PC-9 (cell line): ENCODE data around the gene PPBP. TPM values are rescaled to one million over a fixed set of nuclear protein-coding genes. Genes with fewer than 3 reads are reported as not detected.

Source experiments
- BruUV-seq: library from RNA; stranded (reverse); fragments of 400-500 nt; replicated peaks from 2 replicates; lab custom pipeline; 2021; lab: Mats Ljungman, UMichigan
- CTCF ChIA-PET: fragments of 300-600 bp; sonication (Branson Sonifier 250); formaldehyde crosslinking; loops from one replicate; lab custom pipeline; 2022; ENCODE audit warnings: antibody characterized with exemption; lab: Charles Lee
- POLR2A ChIA-PET: fragments of 300-600 bp; sonication (Branson Sonifier 250); formaldehyde crosslinking; loops from one replicate; lab custom pipeline; 2022; ENCODE audit warnings: antibody characterized with exemption; ENCODE audit not compliant: unreplicated experiment; lab: Charles Lee
- DNase-seq, 2 experiments: peaks; one replicate each; pipeline versions ENCODE4 v3.0.0 to v3.0.0-alpha.2; 2015 to 2022; ENCODE audit warnings: mixed read lengths in 1 of 2
- H2AFZ ChIP-seq: fragments of 200-600 bp; sonication (generic); 2 replicates; pipeline ENCODE4 v1.8.1; 2017; ENCODE audit warnings: antibody characterized with exemption
- H3F3A ChIP-seq: fragments of 200-600 bp; sonication (generic); 2 replicates; pipeline ENCODE4 v1.8.1; 2017; ENCODE audit warnings: antibody characterized with exemption, mild to moderate bottlenecking, low read depth; ENCODE audit not compliant: insufficient read depth
- H3K27ac ChIP-seq: fragments of 200-600 bp; sonication (generic); 2 replicates; pipeline ENCODE4 v1.6.1; 2016; ENCODE audit warnings: mixed run types
- H3K27me3 ChIP-seq: fragments of 200-600 bp; sonication (generic); 2 replicates; pipeline ENCODE4 v1.6.1; 2016; ENCODE audit warnings: low read depth, mixed run types; ENCODE audit not compliant: insufficient read depth
- H3K36me3 ChIP-seq: fragments of 200-600 bp; sonication (generic); 2 replicates; pipeline ENCODE4 v1.6.1; 2016; ENCODE audit warnings: low read depth, mixed run types
- H3K4me1 ChIP-seq: fragments of 200-600 bp; sonication (generic); replicated peaks from 2 replicates; pipeline ENCODE4 v1.6.1; 2016; ENCODE audit warnings: mixed run types; ENCODE audit not compliant: insufficient read depth
- H3K4me2 ChIP-seq: fragments of 200-600 bp; sonication (generic); 2 replicates; pipeline ENCODE4 v1.6.1; 2017; ENCODE audit warnings: mixed run types
- H3K4me3 ChIP-seq: fragments of 200-600 bp; sonication (generic); 2 replicates; pipeline ENCODE4 v1.6.1; 2016; ENCODE audit warnings: mixed run types
- H3K79me2 ChIP-seq: fragments of 200-600 bp; sonication (generic); 2 replicates; pipeline ENCODE4 v1.6.1; 2017; ENCODE audit warnings: low read depth, mixed run types
- H3K9me2 ChIP-seq: fragments of 200-600 bp; sonication (generic); 2 replicates; pipeline ENCODE4 v1.8.1; 2017; ENCODE audit warnings: mild to moderate bottlenecking; ENCODE audit not compliant: insufficient read depth
- H3K9me3 ChIP-seq: fragments of 200-600 bp; sonication (generic); 2 replicates; pipeline ENCODE4 v1.8.1; 2016; ENCODE audit warnings: low read depth; ENCODE audit not compliant: insufficient read depth
- H4K20me1 ChIP-seq: fragments of 200-600 bp; sonication (generic); 2 replicates; pipeline ENCODE4 v1.8.1; 2017; ENCODE audit not compliant: insufficient read depth
- EZH2 ChIP-seq: fragments of 200-600 bp; sonication (generic); IDR thresholded peaks from 2 replicates; pipeline ENCODE4 v1.8.0; 2017; ENCODE audit warnings: antibody characterized with exemption, low read depth
- intact Hi-C: fragments of 100-400 bp; cut with micrococcal nuclease; formaldehyde crosslinking; loops from one replicate; pipeline ENCODE4 v1.10.0; 2022; ENCODE audit not compliant: unreplicated experiment
- total RNA-seq: library from RNA; stranded (reverse); gene quantifications from 2 replicates; pipeline ENCODE4 v1.2.3, GENCODE V29; 2021
- TF ChIP-seq, protein P1 (sequence below): fragments of 200-600 bp; sonication (generic); conservative IDR thresholded peaks from 2 replicates; pipeline ENCODE4 v1.6.1; 2017; ENCODE audit warnings: mixed run types, antibody characterized with exemption, mild to moderate bottlenecking, moderate library complexity

The PPBP gene
- total RNA-seq, 1 experiment from 2014 or later, result not detected

DNA sequence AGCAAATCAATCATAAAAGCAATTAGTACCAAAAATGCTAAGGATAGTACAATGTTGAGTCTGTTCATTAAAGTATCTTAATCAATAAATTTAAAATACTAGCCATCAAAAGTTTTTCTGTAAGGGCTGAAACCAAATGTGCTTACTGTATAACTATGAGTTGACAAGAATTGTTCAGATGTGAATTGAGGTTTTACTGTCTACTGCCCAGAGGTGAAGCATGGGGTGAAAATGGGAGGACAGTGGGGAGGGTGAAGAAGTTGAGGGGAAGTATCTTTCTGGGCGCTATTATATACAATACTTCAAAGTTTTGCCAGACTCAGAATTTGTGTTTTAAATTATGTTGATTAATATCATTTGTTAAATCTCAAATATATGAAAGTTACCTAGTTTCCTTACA is 4.1 kb upstream of the PPBP start:
- CTCF ChIA-PET, result interaction anchor here (0.6 to 0.7 kb wide), 2 partner anchors 260 to 409 kb away, joined by 3 read pairs; no protein-coding TSS in a partner anchor

DNA sequence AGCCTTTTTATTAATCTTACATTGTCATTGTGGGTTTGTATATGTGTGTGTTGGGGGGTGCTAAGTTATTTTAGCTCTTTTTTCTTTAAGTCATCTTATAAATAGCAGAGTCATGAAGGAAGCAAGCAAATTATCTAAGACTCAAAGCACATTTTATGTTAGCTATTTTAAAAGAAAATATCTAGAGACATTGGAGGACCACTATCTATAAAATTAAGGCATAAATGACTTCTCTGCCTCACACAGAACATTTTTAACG is 3.7 kb upstream of the PPBP start:
- H3K4me2 ChIP-seq, result no peak overlapping the region
- TF ChIP-seq, protein P1, sequence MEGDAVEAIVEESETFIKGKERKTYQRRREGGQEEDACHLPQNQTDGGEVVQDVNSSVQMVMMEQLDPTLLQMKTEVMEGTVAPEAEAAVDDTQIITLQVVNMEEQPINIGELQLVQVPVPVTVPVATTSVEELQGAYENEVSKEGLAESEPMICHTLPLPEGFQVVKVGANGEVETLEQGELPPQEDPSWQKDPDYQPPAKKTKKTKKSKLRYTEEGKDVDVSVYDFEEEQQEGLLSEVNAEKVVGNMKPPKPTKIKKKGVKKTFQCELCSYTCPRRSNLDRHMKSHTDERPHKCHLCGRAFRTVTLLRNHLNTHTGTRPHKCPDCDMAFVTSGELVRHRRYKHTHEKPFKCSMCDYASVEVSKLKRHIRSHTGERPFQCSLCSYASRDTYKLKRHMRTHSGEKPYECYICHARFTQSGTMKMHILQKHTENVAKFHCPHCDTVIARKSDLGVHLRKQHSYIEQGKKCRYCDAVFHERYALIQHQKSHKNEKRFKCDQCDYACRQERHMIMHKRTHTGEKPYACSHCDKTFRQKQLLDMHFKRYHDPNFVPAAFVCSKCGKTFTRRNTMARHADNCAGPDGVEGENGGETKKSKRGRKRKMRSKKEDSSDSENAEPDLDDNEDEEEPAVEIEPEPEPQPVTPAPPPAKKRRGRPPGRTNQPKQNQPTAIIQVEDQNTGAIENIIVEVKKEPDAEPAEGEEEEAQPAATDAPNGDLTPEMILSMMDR, result no peak
- TF ChIP-seq EZH2, result no peak
- H3K4me3 ChIP-seq, result no peak overlapping the region
- no peak overlapping the region for H3K27ac ChIP-seq
- H3K9me2 ChIP-seq, result no peaks in the 10 kb centered on the region; the same call in 1 of the 2 replicates
- BruUV-seq, result no TSS peak
- no peaks in the 10 kb centered on the region for H3K36me3 ChIP-seq
- no peak overlapping the region for H2AFZ ChIP-seq
- no peaks in the 10 kb centered on the region for H3K27me3 ChIP-seq
- DNase-seq, result no peak
- no peaks in the 10 kb centered on the region for H4K20me1 ChIP-seq
- H3K9me3 ChIP-seq, result no peaks in the 10 kb centered on the region
- H3K79me2 ChIP-seq, result no peaks in the 10 kb centered on the region
- intact Hi-C loops, result no loop called here
- ChIA-PET POLR2A (no interaction called here), CTCF (interaction anchor here (0.7 kb wide), 1 partner anchor 260 kb away, joined by 3 read pairs; no protein-coding TSS in a partner anchor)
- no peaks in the 10 kb centered on the region for H3F3A ChIP-seq
- no peaks in the 10 kb centered on the region for H3K4me1 ChIP-seq

More for the DNA sequence above, 4.1 kb upstream of the PPBP start:
- DNase-seq, result no peak
- no peaks in the 10 kb centered on the region for H3F3A ChIP-seq
- no peaks in the 10 kb centered on the region for H3K79me2 ChIP-seq
- H3K27me3 ChIP-seq, result no peaks in the 10 kb centered on the region
- intact Hi-C loops, result no loop called here
- H3K36me3 ChIP-seq, result no peaks in the 10 kb centered on the region
- no TSS peak for BruUV-seq
- POLR2A ChIA-PET, result no interaction called here
- H3K4me1 ChIP-seq, result no peaks in the 10 kb centered on the region
- TF ChIP-seq, protein P1, result no peak
- no peak for TF ChIP-seq EZH2
- no peak overlapping the region for H3K4me2 ChIP-seq
- H3K9me3 ChIP-seq, result no peaks in the 10 kb centered on the region
- H2AFZ ChIP-seq, result no peak overlapping the region
- H3K4me3 ChIP-seq, result no peak overlapping the region
- no peak overlapping the region for H3K27ac ChIP-seq
- H4K20me1 ChIP-seq, result no peaks in the 10 kb centered on the region
- no peaks in the 10 kb centered on the region; the same call in 1 of the 2 replicates for H3K9me2 ChIP-seq

DNA sequence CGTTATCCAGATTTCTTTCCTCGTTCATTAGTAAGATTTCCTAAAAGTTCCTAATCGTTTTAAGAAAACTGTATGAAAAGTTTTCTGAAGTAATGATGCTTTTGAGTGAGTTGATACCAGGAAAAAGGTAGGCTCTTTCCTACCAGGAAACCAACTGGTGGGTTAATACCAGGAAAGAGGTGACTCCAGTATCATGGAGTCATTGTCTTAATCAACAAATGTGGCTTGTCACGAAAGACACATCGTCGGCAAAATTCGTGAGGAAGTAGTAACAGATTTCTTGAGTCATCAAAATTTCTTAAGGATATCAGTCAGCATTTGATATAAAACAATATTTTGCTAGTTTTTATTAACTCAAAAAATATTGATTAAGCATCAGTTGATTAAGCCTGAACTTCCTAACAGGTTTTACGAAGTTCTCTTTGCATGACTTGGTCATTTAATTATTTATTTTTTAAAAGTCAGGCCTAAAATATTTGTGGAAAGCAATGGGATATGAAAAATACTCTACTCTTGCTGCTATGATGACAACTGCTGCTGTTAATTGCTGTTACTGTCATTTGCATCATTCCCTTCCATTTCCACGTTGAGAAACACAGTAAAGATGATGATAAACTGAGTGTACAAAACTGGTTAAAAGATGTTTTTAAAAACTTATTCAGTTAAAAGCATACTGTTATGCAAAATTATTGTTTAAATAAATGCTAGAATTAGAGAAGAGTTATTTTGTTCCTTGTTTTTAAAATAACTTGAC is 3.2 kb upstream of the PPBP start:
- Histone ChIP-seq H3K4me3 (no peak overlapping the region), H2AFZ (no peak overlapping the region), H4K20me1 (no peaks in the 10 kb centered on the region), H3K36me3 (no peaks in the 10 kb centered on the region), H3K27ac (no peak overlapping the region), H3K4me2 (no peak overlapping the region), H3K9me3 (no peaks in the 10 kb centered on the region), H3K4me1 (no peaks in the 10 kb centered on the region), H3F3A (no peaks in the 10 kb centered on the region), H3K9me2 (no peaks in the 10 kb centered on the region; the same call in 1 of the 2 replicates), H3K27me3 (no peaks in the 10 kb centered on the region), H3K79me2 (no peaks in the 10 kb centered on the region)
- intact Hi-C loops, result no loop called here
- DNase-seq, result no peak
- BruUV-seq, result no TSS peak
- POLR2A ChIA-PET, result no interaction called here
- CTCF ChIA-PET, result interaction anchor here (0.7 kb wide), 1 partner anchor 260 kb away, joined by 3 read pairs; no protein-coding TSS in a partner anchor
- TF ChIP-seq, protein P1, result no peak
- TF ChIP-seq EZH2, result no peak
